Tibial artery (tissue), 4 donors: ENCODE results near the gene VWA5B2.

Source experiments
- DNase-seq, 2 donors: peaks; one replicate each; pipeline ENCODE4 v3.0.0-alpha.2; 2019
- H3K27ac ChIP-seq, 2 donors: fragments of 200-600 bp; sonication (generic) in 1 of 2; 1 replicate in 1 of 2; 2 replicates in 1 of 2; pipeline ENCODE4 v1.5.1; 2018 to 2019; ENCODE audit warnings: mild to moderate bottlenecking in 1 of 2
- H3K27me3 ChIP-seq, 2 donors: fragments of 200-600 bp; sonication (generic) in 1 of 2; one replicate each; pipeline versions ENCODE4 v1.5.1 to v1.6.0; 2016 to 2019
- H3K36me3 ChIP-seq, 3 donors: fragments of 200-600 bp; sonication (generic) in 2 of 3; one replicate each; pipeline ENCODE4 v1.5.1; 2016 to 2019; ENCODE audit warnings: mild to moderate bottlenecking in 2 of 3
- H3K4me1 ChIP-seq, 4 donors: fragments of 200-600 bp; sonication (generic) in 2 of 4; 1 replicate in 3 of 4; 2 replicates in 1 of 4; pipeline ENCODE4 v1.5.1; 2016 to 2019
- H3K4me3 ChIP-seq, 2 donors: fragments of 200-600 bp; sonication (generic) in 1 of 2; 1 replicate in 1 of 2; 2 replicates in 1 of 2; pipeline ENCODE4 v1.5.1; 2018 to 2019; ENCODE audit warnings: mild to moderate bottlenecking in 2 of 2
- H3K9me3 ChIP-seq, 3 donors: fragments of 200-600 bp; sonication (generic) in 1 of 3; one replicate each; pipeline ENCODE4 v1.5.1; 2016 to 2019
- intact Hi-C: fragments of 100-400 bp; cut with DNase I; formaldehyde crosslinking; loops from one replicate; pipeline ENCODE4 v1.15.0; 2023; ENCODE audit warnings: low total_unique reads
- TF ChIP-seq, protein P1 (sequence below), 2 experiments: fragments of 200-600 bp in 1 of 2; fragments of 450-650 bp in 1 of 2; IDR thresholded peaks; one replicate each; pipeline ENCODE4 v1.5.1; 2017 to 2019; ENCODE audit warnings: antibody characterized with exemption in 2 of 2, mild to moderate bottlenecking in 1 of 2, moderate library complexity in 1 of 2

VWA5B2 gene

DNA sequence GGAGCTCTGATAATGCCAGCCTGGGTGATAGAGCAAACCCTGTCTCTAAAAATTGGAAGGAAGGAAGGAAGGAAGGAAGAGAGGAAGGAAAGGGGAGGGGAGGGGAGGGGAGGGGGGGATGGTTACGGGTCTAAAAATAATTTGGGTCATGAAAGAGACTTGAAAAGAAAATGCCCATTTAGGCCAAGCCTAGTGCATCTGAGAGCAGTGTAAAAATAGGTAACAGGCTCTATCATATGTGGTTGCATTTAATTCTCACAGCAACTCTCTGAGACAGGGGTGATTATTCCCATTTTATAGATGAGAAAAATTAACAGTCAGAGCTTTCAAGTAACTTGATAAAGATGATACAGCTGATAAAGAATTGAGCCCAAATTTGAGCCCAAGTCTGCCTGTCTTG, 42.9 kb downstream of the VWA5B2 start:
- H3K36me3 ChIP-seq = no peaks in the 10 kb centered on the region
- peaks cover 0 to 6% (median 1%) of the 10 kb centered on the region in 4 donors for H3K4me1 ChIP-seq
- peaks cover 0 to 39% of the 10 kb centered on the region in 2 donors for H3K27me3 ChIP-seq
- no peaks in the 10 kb centered on the region for H3K9me3 ChIP-seq
- intact Hi-C loops = no loop called here
- TF ChIP-seq, protein P1, sequence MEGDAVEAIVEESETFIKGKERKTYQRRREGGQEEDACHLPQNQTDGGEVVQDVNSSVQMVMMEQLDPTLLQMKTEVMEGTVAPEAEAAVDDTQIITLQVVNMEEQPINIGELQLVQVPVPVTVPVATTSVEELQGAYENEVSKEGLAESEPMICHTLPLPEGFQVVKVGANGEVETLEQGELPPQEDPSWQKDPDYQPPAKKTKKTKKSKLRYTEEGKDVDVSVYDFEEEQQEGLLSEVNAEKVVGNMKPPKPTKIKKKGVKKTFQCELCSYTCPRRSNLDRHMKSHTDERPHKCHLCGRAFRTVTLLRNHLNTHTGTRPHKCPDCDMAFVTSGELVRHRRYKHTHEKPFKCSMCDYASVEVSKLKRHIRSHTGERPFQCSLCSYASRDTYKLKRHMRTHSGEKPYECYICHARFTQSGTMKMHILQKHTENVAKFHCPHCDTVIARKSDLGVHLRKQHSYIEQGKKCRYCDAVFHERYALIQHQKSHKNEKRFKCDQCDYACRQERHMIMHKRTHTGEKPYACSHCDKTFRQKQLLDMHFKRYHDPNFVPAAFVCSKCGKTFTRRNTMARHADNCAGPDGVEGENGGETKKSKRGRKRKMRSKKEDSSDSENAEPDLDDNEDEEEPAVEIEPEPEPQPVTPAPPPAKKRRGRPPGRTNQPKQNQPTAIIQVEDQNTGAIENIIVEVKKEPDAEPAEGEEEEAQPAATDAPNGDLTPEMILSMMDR (IDR thresholded peaks at IDR 0.05) = no peak
- H3K27ac ChIP-seq = no peak overlapping the region
- no peak overlapping the region for H3K4me3 ChIP-seq
- DNase-seq = no peak

DNA sequence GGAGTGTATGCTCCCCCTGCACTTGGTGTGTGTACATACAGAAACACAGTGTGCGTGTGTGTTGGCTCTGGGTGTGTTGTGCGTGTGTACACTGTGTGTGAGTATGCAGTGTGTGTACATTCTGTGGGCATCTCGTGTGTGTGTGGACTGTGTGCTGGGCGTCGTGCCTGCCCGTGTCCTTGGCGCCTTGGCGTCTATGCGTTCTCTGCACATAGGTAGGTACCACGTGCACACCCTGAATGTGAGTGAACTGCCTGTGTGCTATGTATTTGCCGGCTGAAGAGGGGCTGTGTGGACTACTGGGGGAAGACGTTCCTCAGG, 46.0 kb downstream of the VWA5B2 start:
- intact Hi-C loops = no loop called here
- H3K36me3 ChIP-seq = no peaks in the 10 kb centered on the region
- H3K9me3 ChIP-seq = no peaks in the 10 kb centered on the region
- peaks cover 0 to 48% of the 10 kb centered on the region in 2 donors for H3K27me3 ChIP-seq
- no peak for DNase-seq
- H3K4me1 ChIP-seq = peaks cover 0 to 6% (median 1%) of the 10 kb centered on the region in 4 donors
- no peak overlapping the region for H3K4me3 ChIP-seq
- H3K27ac ChIP-seq = no peak overlapping the region
- TF ChIP-seq, protein P1 (IDR thresholded peaks at IDR 0.05) = no peak

DNA sequence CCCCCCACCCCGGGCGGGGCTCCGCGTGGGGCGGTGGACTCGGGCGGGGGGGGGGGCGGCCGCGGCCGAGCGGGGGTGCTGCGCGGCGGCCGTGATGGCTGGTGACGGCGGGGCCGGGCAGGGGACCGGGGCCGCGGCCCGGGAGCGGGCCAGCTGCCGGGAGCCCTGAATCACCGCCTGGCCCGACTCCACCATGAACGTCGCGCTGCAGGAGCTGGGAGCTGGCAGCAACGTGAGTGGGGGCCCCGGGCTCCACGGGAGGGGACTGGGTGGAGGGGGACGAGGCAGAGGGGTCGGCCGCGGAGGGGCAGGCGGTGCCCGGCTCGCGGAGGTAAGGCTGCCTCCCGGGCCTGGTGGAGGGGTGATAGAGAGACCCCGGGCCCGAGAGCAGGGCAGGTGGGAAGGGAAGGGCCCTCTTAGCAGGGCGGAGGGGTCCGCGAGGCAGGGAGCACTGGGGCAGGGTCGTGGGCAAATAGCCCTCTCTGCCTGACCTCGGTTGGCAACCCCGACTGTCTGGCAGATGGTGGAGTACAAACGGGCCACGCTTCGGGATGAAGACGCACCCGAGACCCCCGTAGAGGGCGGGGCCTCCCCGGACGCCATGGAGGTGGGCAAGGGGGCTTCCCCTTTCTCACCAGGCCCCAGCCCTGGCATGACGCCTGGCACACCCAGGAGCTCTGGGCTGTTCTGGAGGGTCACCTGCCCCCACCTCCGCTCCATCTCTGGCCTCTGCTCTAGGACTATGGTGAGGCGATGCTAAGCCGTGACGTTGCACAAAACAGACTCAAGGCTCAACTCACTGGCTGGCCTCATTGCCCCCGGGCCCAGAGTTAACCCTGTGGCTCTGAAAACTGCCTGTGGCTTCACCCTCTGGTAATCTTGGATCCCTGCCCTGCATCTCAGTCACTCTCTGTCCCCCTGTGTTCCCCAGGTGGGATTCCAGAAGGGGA, 46.9 kb downstream of the VWA5B2 start, which contains the start of gene ECE2:
TSS of gene ECE2 (plus strand) at position 62 of the 950 bp plus-strand sequence. CDS start at position 194, 132 bp downstream.
- DNase-seq = no peak
- TF ChIP-seq, protein P1 (IDR thresholded peaks at IDR 0.05) = no peak
- intact Hi-C loops = no loop called here
- Histone ChIP-seq H3K36me3 (no peaks in the 10 kb centered on the region), H3K4me1 (peaks cover 0 to 6% (median 1%) of the 10 kb centered on the region in 4 donors), H3K4me3 (no peak within 1 kb of the TSS), H3K27ac (no peak within 1 kb of the TSS), H3K27me3 (peaks cover 0 to 44% of the 10 kb centered on the region in 2 donors), H3K9me3 (no peaks in the 10 kb centered on the region)

DNA sequence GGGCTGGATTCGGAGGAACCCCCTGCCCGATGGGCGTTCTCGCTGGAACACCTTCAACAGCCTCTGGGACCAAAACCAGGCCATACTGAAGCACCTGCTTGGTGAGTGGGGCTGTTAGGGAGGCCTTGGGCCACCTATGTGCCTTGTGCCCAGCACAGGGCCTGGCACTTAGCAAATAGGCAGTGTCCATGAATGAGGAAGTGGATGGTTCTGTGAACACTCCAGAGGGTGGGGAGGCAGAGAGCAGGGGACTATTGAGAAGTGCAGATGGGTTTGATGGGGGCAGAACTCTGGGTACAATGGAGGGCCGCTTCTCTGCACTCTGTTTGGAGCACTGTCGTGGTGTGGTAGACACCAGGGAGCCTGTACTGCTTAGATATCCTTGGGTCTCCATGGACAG, 48.0 kb downstream of the VWA5B2 start:
- H3K27me3 ChIP-seq = peaks cover 0 to 44% of the 10 kb centered on the region in 2 donors
- intact Hi-C loops = no loop called here
- no peak overlapping the region for H3K27ac ChIP-seq
- H3K4me3 ChIP-seq = no peak overlapping the region
- DNase-seq = no peak
- peaks cover 0 to 6% (median 1%) of the 10 kb centered on the region in 4 donors for H3K4me1 ChIP-seq
- TF ChIP-seq, protein P1 (IDR thresholded peaks at IDR 0.05) = no peak
- H3K36me3 ChIP-seq = no peaks in the 10 kb centered on the region
- H3K9me3 ChIP-seq = no peaks in the 10 kb centered on the region

DNA sequence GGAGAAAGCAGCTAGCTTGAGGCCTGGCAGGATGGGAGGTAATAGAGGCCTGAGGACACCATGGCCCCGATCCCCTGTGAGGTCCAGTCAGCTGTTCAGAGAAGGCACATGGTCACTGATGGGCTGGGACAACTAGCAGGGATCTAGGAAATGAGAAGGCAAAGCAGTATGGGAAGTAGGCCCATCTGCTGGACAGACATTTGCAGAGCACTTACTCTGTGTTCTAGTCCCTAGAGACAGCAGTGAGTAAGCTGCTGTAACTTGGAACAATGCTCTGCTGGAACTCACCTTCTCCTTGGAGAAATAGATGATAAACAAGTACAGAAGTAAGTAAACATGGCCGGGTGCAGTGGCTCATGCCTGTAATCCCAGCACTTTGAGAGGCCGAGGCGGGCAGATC, 53.6 kb downstream of the VWA5B2 start:
- Histone ChIP-seq H3K27me3 (peaks cover 0 to 11% of the 10 kb centered on the region in 2 donors), H3K9me3 (no peaks in the 10 kb centered on the region), H3K27ac (no peak overlapping the region), H3K4me3 (no peak overlapping the region), H3K4me1 (no peaks in the 10 kb centered on the region), H3K36me3 (no peaks in the 10 kb centered on the region)
- intact Hi-C loops = no loop called here
- no peak for DNase-seq
- TF ChIP-seq, protein P1 (IDR thresholded peaks at IDR 0.05) = no peak
